ENCODE results near the gene KRTAP3-2.

- TF ChIP-seq GATA3 (IDR thresholded peaks at IDR 0.05; ENCODE audit: low read depth, low read length) (no peak), GATA2 (IDR thresholded peaks at IDR 0.05; ENCODE audit: low read depth, low read length) (no peak)
Measured at GRCh38 chr17:40949418-40949817, 50.3 kb downstream of the KRTAP3-2 start.
